ENCODE measurements around the gene YBX2. TPM values are rescaled to one million over a fixed set of nuclear protein-coding genes. Genes with fewer than 3 reads are reported as not detected.
"Not testable (repeated sequence)": the region's sequence is repeated elsewhere in the genome, so short reads cannot be mapped to it uniquely, and the experiment has no call there.

YBX2 gene
- total and polyA plus RNA-seq, 2 experiments from 2014 or later = 0.22 TPM; not detected in 1

DNA sequence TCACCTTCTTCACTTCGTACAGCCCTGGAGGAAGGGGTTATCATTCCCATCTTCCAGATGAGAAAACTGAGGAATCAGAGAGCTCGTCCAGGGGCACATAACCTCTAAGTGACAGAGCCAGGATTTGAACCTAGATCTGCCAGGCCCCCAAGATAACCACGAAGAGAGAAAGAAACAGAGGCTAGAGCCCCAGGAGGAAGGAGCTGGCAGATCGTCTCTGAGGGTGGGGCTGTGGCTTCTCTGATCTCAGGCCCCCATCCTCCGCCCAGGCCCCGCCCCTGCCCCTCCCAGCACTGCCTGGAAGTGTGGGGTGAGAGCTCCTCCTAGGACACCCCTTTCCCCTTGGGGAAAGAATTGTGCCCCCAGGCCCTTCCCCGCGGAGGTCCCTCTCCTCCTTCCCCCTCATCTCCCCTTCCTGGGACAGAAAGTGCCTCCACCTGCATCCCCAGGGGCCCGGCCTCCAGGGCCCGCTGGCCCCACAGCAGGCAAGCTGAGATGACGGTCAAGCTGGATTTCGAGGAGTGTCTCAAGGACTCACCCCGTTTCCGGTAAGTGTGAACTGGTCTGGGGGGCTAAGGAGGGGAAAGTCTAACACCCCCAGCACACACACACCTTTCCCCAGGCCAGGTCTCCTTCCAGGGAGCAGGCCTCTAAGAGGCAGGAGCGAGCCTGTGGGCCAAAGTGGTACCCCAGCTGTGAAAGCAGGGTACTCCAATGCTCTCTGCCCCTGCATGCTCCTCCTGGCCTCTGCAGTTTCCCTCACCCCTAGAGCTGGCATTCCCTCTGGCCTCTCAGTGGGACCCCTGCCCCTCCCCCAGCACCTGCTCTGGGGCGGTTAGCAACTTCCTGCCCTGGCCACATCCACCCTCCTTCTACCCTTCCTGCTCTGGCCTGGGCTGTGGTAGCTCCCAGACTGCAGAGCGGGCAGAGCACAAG, 42.1 kb upstream of the YBX2 start, which contains the start of gene ACAP1:
TSS of gene ACAP1 (plus strand) at position 290 of the 936 bp plus-strand sequence. CDS start at position 496, 206 bp downstream.
- H3K4me1 ChIP-seq (ENCODE audit: insufficient read depth) = no peaks in the 10 kb centered on the region
- in situ Hi-C loops (cut with MboI) = no loop called here
- no peaks in the 10 kb centered on the region for H3F3A ChIP-seq (ENCODE audit: insufficient read depth)
- H2AFZ ChIP-seq = no peak within 1 kb of the TSS
- TF ChIP-seq EZH2phosphoT487 (IDR thresholded peaks at IDR 0.05; ENCODE audit: insufficient read depth, low read depth) (no peak), EZH2 (IDR thresholded peaks at IDR 0.05; ENCODE audit: insufficient read depth, poor library complexity, severe bottlenecking) (no peak)
- 19 to 28% methylated on average over 12 to 17 of the region's 17 CpGs for whole genome bisulfite sequencing, 2 experiments (ENCODE audit: low coverage in 1 of 2, low lambda C conversion rate in 2 of 2, missing lambda C conversion rate in 2 of 2)
- no peak within 1 kb of the TSS for H3K27ac ChIP-seq
- H3K9me2 ChIP-seq (ENCODE audit: insufficient read depth) = no peaks in the 10 kb centered on the region
- no peak within 1 kb of the TSS for H3K9ac ChIP-seq
- no peaks in the 10 kb centered on the region for H3K9me3 ChIP-seq (ENCODE audit: low read depth)
- H4K20me1 ChIP-seq (ENCODE audit: insufficient read depth) = no peaks in the 10 kb centered on the region
- no peak for DNase-seq
- 0 out of 2 replicates have a peak, but pooled peaks cover 3% of the 10 kb centered on the region for H3K27me3 ChIP-seq (replicated peaks; ENCODE audit: insufficient read depth)
- no peaks in the 10 kb centered on the region for H3K79me2 ChIP-seq (ENCODE audit: insufficient read depth)
- H3K4me2 ChIP-seq (ENCODE audit: unreplicated experiment) = no peak within 1 kb of the TSS
- H3K36me3 ChIP-seq (ENCODE audit: low read depth) = no peaks in the 10 kb centered on the region
- no peak within 1 kb of the TSS for H3K4me3 ChIP-seq

GRCh38 chr17:7335765-7336164, 41.3 kb upstream of the YBX2 start:
- H3K27ac ChIP-seq; H3K79me2 ChIP-seq (ENCODE audit: insufficient read depth); H3K9ac ChIP-seq; H3K27me3 ChIP-seq (replicated peaks; ENCODE audit: insufficient read depth); H3K4me1 ChIP-seq (ENCODE audit: insufficient read depth); H3K4me3 ChIP-seq; H2AFZ ChIP-seq; DNase-seq; H3K9me2 ChIP-seq (ENCODE audit: insufficient read depth); H4K20me1 ChIP-seq (ENCODE audit: insufficient read depth); H3K36me3 ChIP-seq (ENCODE audit: low read depth); H3K9me3 ChIP-seq (ENCODE audit: low read depth); H3K4me2 ChIP-seq (ENCODE audit: unreplicated experiment); in situ Hi-C loops (cut with MboI); H3F3A ChIP-seq (ENCODE audit: insufficient read depth): not testable (repeated sequence)
- WGBS, 2 experiments (ENCODE audit: low coverage in 1 of 2, low lambda C conversion rate in 2 of 2, missing lambda C conversion rate in 2 of 2) = 74 to 79% methylated on average over 12 to 13 of the region's 13 CpGs

- Histone ChIP-seq H4K20me1 (ENCODE audit: insufficient read depth) (no peaks in the 10 kb centered on the region), H3K9me2 (ENCODE audit: insufficient read depth) (no peaks in the 10 kb centered on the region), H3K79me2 (ENCODE audit: insufficient read depth) (no peaks in the 10 kb centered on the region), H3F3A (ENCODE audit: insufficient read depth) (no peaks in the 10 kb centered on the region), H3K36me3 (ENCODE audit: low read depth) (no peaks in the 10 kb centered on the region), H2AFZ (no peak overlapping the region), H3K9me3 (ENCODE audit: low read depth) (no peaks in the 10 kb centered on the region), H3K27ac (no peak overlapping the region), H3K27me3 (replicated peaks; ENCODE audit: insufficient read depth) (no peaks in the 10 kb centered on the region), H3K9ac (no peak overlapping the region), H3K4me3 (no peak overlapping the region), H3K4me2 (ENCODE audit: unreplicated experiment) (no peak overlapping the region), H3K4me1 (ENCODE audit: insufficient read depth) (no peaks in the 10 kb centered on the region)
- TF ChIP-seq EZH2 (IDR thresholded peaks at IDR 0.05; ENCODE audit: insufficient read depth, poor library complexity, severe bottlenecking) (no peak), EZH2phosphoT487 (IDR thresholded peaks at IDR 0.05; ENCODE audit: insufficient read depth, low read depth) (no peak)
- WGBS, 2 experiments (ENCODE audit: low coverage in 1 of 2, low lambda C conversion rate in 2 of 2, missing lambda C conversion rate in 2 of 2) = 67 to 75% methylated on average over 3 of the region's 3 CpGs
- in situ Hi-C loops (cut with MboI) = no loop called here
- no peak for DNase-seq
Measured at GRCh38 chr17:7334938-7335538, 40.6 kb upstream of the YBX2 start.

GRCh38 chr17:7332600-7333069, 38.2 kb upstream of the YBX2 start:
- H3K27me3 ChIP-seq (replicated peaks; ENCODE audit: insufficient read depth); H4K20me1 ChIP-seq (ENCODE audit: insufficient read depth); H3K9me3 ChIP-seq (ENCODE audit: low read depth); H3K4me3 ChIP-seq; H3F3A ChIP-seq (ENCODE audit: insufficient read depth); H3K27ac ChIP-seq; H3K4me2 ChIP-seq (ENCODE audit: unreplicated experiment); in situ Hi-C loops (cut with MboI); H2AFZ ChIP-seq; DNase-seq; H3K9me2 ChIP-seq (ENCODE audit: insufficient read depth); H3K4me1 ChIP-seq (ENCODE audit: insufficient read depth); H3K36me3 ChIP-seq (ENCODE audit: low read depth); H3K9ac ChIP-seq: not testable (repeated sequence)
- peaks cover 13% of the 10 kb centered on the region for H3K79me2 ChIP-seq (ENCODE audit: insufficient read depth)
- WGBS, 2 experiments (ENCODE audit: low coverage in 1 of 2, low lambda C conversion rate in 2 of 2, missing lambda C conversion rate in 2 of 2) = 31 to 35% methylated on average over 14 of the region's 14 CpGs
